Pancreas (tissue), 10 donors: ENCODE results near the gene KIAA0753. TPM values are rescaled to one million over a fixed set of nuclear protein-coding genes. Genes with fewer than 3 reads are reported as not detected.

ENCODE experiments used
- ATAC-seq, 4 donors: fragments of 200-7000 bp; cut with Tn5 transposase; one replicate each; pipeline versions ENCODE4 v1.8.0 to v1.9.1; 2020; ENCODE audit warnings: mild to moderate bottlenecking in 4 of 4, moderate library complexity in 4 of 4
- DNase-seq, 6 donors: peaks; one replicate each; pipeline ENCODE4 v3.0.0-alpha.2; 2020
- FAIRE-seq: peaks from 2 replicates; lab custom pipeline; 2012; peaks lifted over from hg19 to GRCh38; lab: Jason Lieb, UNC
- H3K27ac ChIP-seq, 4 donors: fragments of 200-600 bp; sonication (generic); 1 replicate in 3 of 4; 2 replicates in 1 of 4; pipeline versions ENCODE4 v1.5.0 to v1.8.0; 2020
- H3K27me3 ChIP-seq, 4 donors: fragments of 200-600 bp; one replicate each; pipeline ENCODE4 v1.8.0; 2021
- H3K36me3 ChIP-seq, 3 donors: fragments of 200-600 bp; sonication (generic) in 1 of 3; one replicate each; pipeline versions ENCODE4 v1.5.0 to v1.8.0; 2020 to 2021
- H3K4me1 ChIP-seq, 3 donors: fragments of 200-600 bp; one replicate each; pipeline ENCODE4 v1.8.0; 2021
- H3K4me3 ChIP-seq, 4 donors: fragments of 200-600 bp; sonication (generic) in 2 of 4; one replicate each; pipeline versions ENCODE4 v1.5.0 to v1.8.0; 2020 to 2021
- H3K9me3 ChIP-seq, 4 donors: fragments of 200-600 bp; one replicate each; pipeline ENCODE4 v1.8.0; 2021
- CTCF ChIP-seq, 4 donors: fragments of 200-600 bp; sonication (generic) in 3 of 4; IDR thresholded peaks; one replicate each; pipeline versions ENCODE4 v1.5.0 to v1.8.0; 2021; ENCODE audit warnings: antibody characterized with exemption in 4 of 4
- WGBS, 2 donors: extraction: QIAGEN DNeasy Blood & Tissue Kit; methylation state at CpG; one replicate each; pipeline ENCODE4 v1.1.7; 2013; 5-methylcytosine and 5-hydroxymethylcytosine counted together
- intact Hi-C, 3 donors: fragments of 100-400 bp; cut with DNase I; formaldehyde crosslinking; loops; one replicate each; pipeline versions ENCODE4 v1.11.1 to v1.14.2; 2022
- polyA plus RNA-seq, 2 donors: library from polyadenylated mRNA; stranded (reverse); fragments of 200-250 nt; gene quantifications; one replicate each; pipeline ENCODE4 v1.2.3, GENCODE V29; 2013
- total RNA-seq, 6 donors: library from RNA; stranded (reverse); fragmentation: NEBNext Ultra II Directional in 4 of 6; extraction: Animal tissue kit (Norgen Biotek cat#: 25700) in 4 of 6; gene quantifications; one replicate each; pipeline versions ENCODE4 v1.2.1 to v1.2.4, GENCODE V29; 2021 to 2023
- donor health status: healthy with polysubstance abuse.
- donor health status: DM: no; HTN: no; CAD: no; lungs with moderate emphysema.
- donor health status: DM: no; HTN: no; CAD: no.
- donor health status: control.
- donor health status: control.
- donor health status: Bipolar disorder and iron deficiency.
- donor health status: DM: yes; HTN: yes; CAD: no.
- donor health status: DM: no; HTN: no; CAD: no.
- donor health status: DM: no; HTN: no; CAD: no.
- donor health status: DM: yes; HTN: yes; CAD: no.

KIAA0753 gene
- total and polyA plus RNA-seq, 8 donors, result 4.4 to 10.6 (median 6.0) TPM

- WGBS, 2 donors, result 88 to 96% methylated on average over 6 of the region's 6 CpGs
- no peak for ATAC-seq
- H3K4me3 ChIP-seq, result no peak overlapping the region
- DNase-seq, result no peak
- intact Hi-C loops, result no loop called here
- no peaks in the 10 kb centered on the region for H3K27me3 ChIP-seq
- H3K36me3 ChIP-seq, result peaks cover 0 to 19% (median 2%) of the 10 kb centered on the region in 3 donors
- no peak for FAIRE-seq
- H3K9me3 ChIP-seq, result no peaks in the 10 kb centered on the region
- H3K4me1 ChIP-seq, result no peaks in the 10 kb centered on the region
- TF ChIP-seq CTCF (IDR thresholded peaks at IDR 0.05), result no peak
- no peak overlapping the region for H3K27ac ChIP-seq
Observed at GRCh38 chr17:6626616-6627015, 13.9 kb downstream of the KIAA0753 start.

DNA sequence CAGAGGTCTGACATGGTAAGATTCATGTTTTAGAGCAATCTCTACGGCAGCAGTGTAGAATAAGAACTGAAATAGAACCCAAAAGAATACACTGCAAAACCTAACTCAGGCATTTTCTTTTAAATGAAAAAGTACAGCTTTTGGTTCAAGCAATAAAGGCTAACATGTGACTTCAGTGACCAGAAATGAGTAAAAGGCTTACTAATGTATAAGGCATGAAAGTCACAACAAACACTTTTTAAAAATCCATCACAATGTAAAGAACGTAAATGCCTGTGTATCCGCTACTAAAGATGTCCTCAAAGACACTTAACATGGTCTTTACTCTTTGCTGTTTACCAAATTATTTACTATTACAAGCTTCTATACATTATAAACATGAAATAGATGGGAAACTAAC is 16.6 kb downstream of the KIAA0753 start:
- H3K4me1 ChIP-seq, result no peaks in the 10 kb centered on the region
- DNase-seq (no peak), ATAC-seq (no peak), FAIRE-seq (no peak)
- no peak for TF ChIP-seq CTCF (IDR thresholded peaks at IDR 0.05)
- WGBS, 2 donors, result 97% methylated on average over 3 of the region's 3 CpGs
- intact Hi-C loops, result no loop called here
- H3K4me3 ChIP-seq, result no peak overlapping the region
- no peak overlapping the region for H3K27ac ChIP-seq
- peaks cover 0 to 30% (median 3%) of the 10 kb centered on the region in 3 donors for H3K36me3 ChIP-seq
- no peaks in the 10 kb centered on the region for H3K9me3 ChIP-seq
- H3K27me3 ChIP-seq, result no peaks in the 10 kb centered on the region

- no peak for ATAC-seq
- no peaks in the 10 kb centered on the region for H3K27me3 ChIP-seq
- no peak overlapping the region for H3K27ac ChIP-seq
- FAIRE-seq, result no peak
- no peak for DNase-seq
- peaks cover 0 to 47% (median 0%) of the 10 kb centered on the region in 3 donors for H3K36me3 ChIP-seq
- 95 to 98% methylated on average over 4 of the region's 4 CpGs for WGBS, 2 donors
- no peak for TF ChIP-seq CTCF (IDR thresholded peaks at IDR 0.05)
- no peaks in the 10 kb centered on the region for H3K4me1 ChIP-seq
- no peak overlapping the region for H3K4me3 ChIP-seq
- H3K9me3 ChIP-seq, result no peaks in the 10 kb centered on the region
- intact Hi-C loops, result no loop called here
Observed at GRCh38 chr17:6611231-6611630, 29.3 kb downstream of the KIAA0753 start.

- Histone ChIP-seq H3K27me3 (no peaks in the 10 kb centered on the region), H3K4me1 (no peaks in the 10 kb centered on the region), H3K27ac (no peak overlapping the region), H3K4me3 (no peak overlapping the region), H3K9me3 (no peaks in the 10 kb centered on the region), H3K36me3 (peaks cover 0 to 48% (median 0%) of the 10 kb centered on the region in 3 donors)
- TF ChIP-seq CTCF (IDR thresholded peaks at IDR 0.05), result no peak
- DNase-seq, result no peak
- 93 to 97% methylated on average over 5 of the region's 5 CpGs for WGBS, 2 donors
- intact Hi-C loops, result no loop called here
- no peak for FAIRE-seq
- no peak for ATAC-seq
Observed at GRCh38 chr17:6610011-6610410, 30.5 kb downstream of the KIAA0753 start.

GRCh38 chr17:6608321-6608720 is 32.2 kb downstream of the KIAA0753 start:
- 85 to 90% methylated on average over 3 of the region's 3 CpGs for WGBS, 2 donors
- DNase-seq, result no peak
- Histone ChIP-seq H3K4me3 (no peak overlapping the region), H3K9me3 (no peaks in the 10 kb centered on the region), H3K27me3 (no peaks in the 10 kb centered on the region), H3K36me3 (peaks cover 0 to 48% (median 0%) of the 10 kb centered on the region in 3 donors), H3K4me1 (no peaks in the 10 kb centered on the region), H3K27ac (no peak overlapping the region)
- ATAC-seq, result no peak
- FAIRE-seq, result no peak
- no peak for TF ChIP-seq CTCF (IDR thresholded peaks at IDR 0.05)
- intact Hi-C loops, result no loop called here
